ENCODE results near the gene DCAF8. TPM values are rescaled to one million over a fixed set of nuclear protein-coding genes. Genes with fewer than 3 reads are reported as not detected.

DCAF8 gene
- total RNA-seq, 1 experiment from 2014 or later: 152 TPM

GRCh38 chr1:160191756-160192155, 70.6 kb downstream of the DCAF8 start:
- Histone ChIP-seq H3K4me3 (no peak overlapping the region), H3F3A (ENCODE audit: insufficient read depth, low read depth) (no peaks in the 10 kb centered on the region), H3K9me3 (ENCODE audit: insufficient read depth, low read depth) (no peaks in the 10 kb centered on the region), H3K27me3 (ENCODE audit: insufficient read depth, low read depth) (no peaks in the 10 kb centered on the region), H3K4me2 (no peak overlapping the region), H3K9me2 (ENCODE audit: insufficient read depth) (no peaks in the 10 kb centered on the region), H3K4me1 (replicated peaks; ENCODE audit: insufficient read depth) (no peaks in the 10 kb centered on the region), H3K79me2 (ENCODE audit: low read depth) (no peaks in the 10 kb centered on the region), H3K27ac (no peak overlapping the region), H2AFZ (no peak overlapping the region), H4K20me1 (ENCODE audit: insufficient read depth) (no peaks in the 10 kb centered on the region), H3K36me3 (ENCODE audit: low read depth) (no peaks in the 10 kb centered on the region)
- intact Hi-C loops (cut with micrococcal nuclease; ENCODE audit: unreplicated experiment): loop anchor here (2.0 kb wide), 1 partner anchor 29 kb away; no protein-coding TSS in a partner anchor
- no peak for DNase-seq
- CTCF ChIA-PET: interaction anchor here (1.0 to 2.0 kb wide), 2 partner anchors 27 to 100 kb away, joined by 15 to 51 read pairs; no protein-coding TSS in a partner anchor
- no TSS peak for BruUV-seq (replicated peaks)
- POLR2A ChIA-PET (ENCODE audit: unreplicated experiment): no interaction called here
- no peak for TF ChIP-seq CTCF (conservative IDR thresholded peaks at IDR 0.05)
- TF ChIP-seq EZH2 (IDR thresholded peaks at IDR 0.05; ENCODE audit: low read depth): no peak

GRCh38 chr1:160189649-160190625, 72.4 kb downstream of the DCAF8 start, which contains the start of gene CASQ1:
Gene CASQ1, plus strand, starts transcription at chr1:160190575. Its CDS starts 177 bp downstream, at chr1:160190752.
- CTCF ChIA-PET: interaction anchor here (0.6 kb wide), 1 partner anchor 62 kb away, joined by 3 read pairs; no protein-coding TSS in a partner anchor
- Histone ChIP-seq H3K79me2 (ENCODE audit: low read depth) (no peaks in the 10 kb centered on the region), H3K27me3 (ENCODE audit: insufficient read depth, low read depth) (no peaks in the 10 kb centered on the region), H3K36me3 (ENCODE audit: low read depth) (no peaks in the 10 kb centered on the region), H3K4me1 (replicated peaks; ENCODE audit: insufficient read depth) (no peaks in the 10 kb centered on the region), H3F3A (ENCODE audit: insufficient read depth, low read depth) (no peaks in the 10 kb centered on the region), H4K20me1 (ENCODE audit: insufficient read depth) (no peaks in the 10 kb centered on the region), H2AFZ (no peak within 1 kb of the TSS), H3K4me3 (no peak within 1 kb of the TSS), H3K27ac (no peak within 1 kb of the TSS), H3K9me3 (ENCODE audit: insufficient read depth, low read depth) (no peaks in the 10 kb centered on the region), H3K4me2 (no peak within 1 kb of the TSS), H3K9me2 (ENCODE audit: insufficient read depth) (no peaks in the 10 kb centered on the region)
- no TSS peak for BruUV-seq (replicated peaks)
- DNase-seq: no peak
- intact Hi-C loops (cut with micrococcal nuclease; ENCODE audit: unreplicated experiment): no loop called here
- POLR2A ChIA-PET (ENCODE audit: unreplicated experiment): no interaction called here
- TF ChIP-seq CTCF (conservative IDR thresholded peaks at IDR 0.05): no peak
- TF ChIP-seq EZH2 (IDR thresholded peaks at IDR 0.05; ENCODE audit: low read depth): no peak

GRCh38 chr1:160188341-160188740, 74.0 kb downstream of the DCAF8 start:
- TF ChIP-seq CTCF (conservative IDR thresholded peaks at IDR 0.05) (no peak), EZH2 (IDR thresholded peaks at IDR 0.05; ENCODE audit: low read depth) (no peak)
- no peaks in the 10 kb centered on the region for H3K9me3 ChIP-seq (ENCODE audit: insufficient read depth, low read depth)
- H2AFZ ChIP-seq: no peak overlapping the region
- H3K9me2 ChIP-seq (ENCODE audit: insufficient read depth): no peaks in the 10 kb centered on the region
- no peaks in the 10 kb centered on the region for H3K36me3 ChIP-seq (ENCODE audit: low read depth)
- no peaks in the 10 kb centered on the region for H3K4me1 ChIP-seq (replicated peaks; ENCODE audit: insufficient read depth)
- no peak overlapping the region for H3K4me3 ChIP-seq
- no peaks in the 10 kb centered on the region for H3K27me3 ChIP-seq (ENCODE audit: insufficient read depth, low read depth)
- no peak for DNase-seq
- intact Hi-C loops (cut with micrococcal nuclease; ENCODE audit: unreplicated experiment): loop anchor here (1.0 kb wide), 1 partner anchor 74 kb away; no protein-coding TSS in a partner anchor
- H3K4me2 ChIP-seq: no peak overlapping the region
- no peaks in the 10 kb centered on the region for H3F3A ChIP-seq (ENCODE audit: insufficient read depth, low read depth)
- CTCF ChIA-PET: interaction anchor here (0.5 kb wide), 1 partner anchor 71 kb away, joined by 3 read pairs; no protein-coding TSS in a partner anchor
- H4K20me1 ChIP-seq (ENCODE audit: insufficient read depth): no peaks in the 10 kb centered on the region
- H3K27ac ChIP-seq: no peak overlapping the region
- no TSS peak for BruUV-seq (replicated peaks)
- POLR2A ChIA-PET (ENCODE audit: unreplicated experiment): no interaction called here
- H3K79me2 ChIP-seq (ENCODE audit: low read depth): no peaks in the 10 kb centered on the region

Measured in PC-9 (cell line).